Brain pericyte (primary cell): ENCODE data around the gene LDLR.
"Not testable (repeated sequence)": the region's sequence is repeated elsewhere in the genome, so short reads cannot be mapped to it uniquely, and the experiment has no call there.

Source experiments
- DNase-seq: peaks from one replicate; pipeline ENCODE4 v3.0.0-alpha.2; 2012; ENCODE audit warnings: low read depth, low spot score

The LDLR gene

DNA sequence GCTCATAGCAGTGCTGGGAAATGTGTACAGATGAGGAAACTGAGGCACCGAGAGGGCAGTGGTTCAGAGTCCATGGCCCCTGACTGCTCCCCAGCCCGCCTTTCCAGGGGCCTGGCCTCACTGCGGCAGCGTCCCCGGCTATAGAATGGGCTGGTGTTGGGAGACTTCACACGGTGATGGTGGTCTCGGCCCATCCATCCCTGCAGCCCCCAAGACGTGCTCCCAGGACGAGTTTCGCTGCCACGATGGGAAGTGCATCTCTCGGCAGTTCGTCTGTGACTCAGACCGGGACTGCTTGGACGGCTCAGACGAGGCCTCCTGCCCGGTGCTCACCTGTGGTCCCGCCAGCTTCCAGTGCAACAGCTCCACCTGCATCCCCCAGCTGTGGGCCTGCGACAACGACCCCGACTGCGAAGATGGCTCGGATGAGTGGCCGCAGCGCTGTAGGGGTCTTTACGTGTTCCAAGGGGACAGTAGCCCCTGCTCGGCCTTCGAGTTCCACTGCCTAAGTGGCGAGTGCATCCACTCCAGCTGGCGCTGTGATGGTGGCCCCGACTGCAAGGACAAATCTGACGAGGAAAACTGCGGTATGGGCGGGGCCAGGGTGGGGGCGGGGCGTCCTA is 15.9 kb downstream of the LDLR start:
- no peak for DNase-seq

DNA sequence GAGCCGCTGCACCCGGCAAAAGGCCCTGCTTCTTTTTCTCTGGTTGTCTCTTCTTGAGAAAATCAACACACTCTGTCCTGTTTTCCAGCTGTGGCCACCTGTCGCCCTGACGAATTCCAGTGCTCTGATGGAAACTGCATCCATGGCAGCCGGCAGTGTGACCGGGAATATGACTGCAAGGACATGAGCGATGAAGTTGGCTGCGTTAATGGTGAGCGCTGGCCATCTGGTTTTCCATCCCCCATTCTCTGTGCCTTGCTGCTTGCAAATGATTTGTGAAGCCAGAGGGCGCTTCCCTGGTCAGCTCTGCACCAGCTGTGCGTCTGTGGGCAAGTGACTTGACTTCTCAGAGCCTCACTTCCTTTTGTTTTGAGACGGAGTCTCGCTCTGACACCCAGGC is 17.2 kb downstream of the LDLR start:
- no peak for DNase-seq

- DNase-seq = no peak
These were observed 19.5 kb downstream of the LDLR start for GRCh38 chr19:11108746-11109145.

GRCh38 chr19:11111117-11111770 is 22.0 kb downstream of the LDLR start:
- no peak for DNase-seq

DNA sequence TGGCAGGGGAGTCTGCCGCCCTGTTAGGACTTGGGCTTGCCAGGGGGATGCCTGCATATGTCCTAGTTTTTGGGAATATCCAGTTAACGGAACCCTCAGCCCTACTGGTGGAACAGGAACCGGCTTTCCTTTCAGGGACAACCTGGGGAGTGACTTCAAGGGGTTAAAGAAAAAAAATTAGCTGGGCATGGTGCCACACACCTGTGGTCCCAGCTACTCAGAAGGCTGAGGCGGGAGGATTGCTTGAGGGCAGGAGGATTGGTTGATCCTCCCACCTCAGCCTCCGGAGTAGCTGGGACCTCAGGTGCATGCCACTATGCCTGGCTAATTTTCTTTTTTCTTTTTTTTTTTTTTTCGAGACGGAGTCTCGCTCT is 22.5 kb downstream of the LDLR start:
- no peak for DNase-seq

- DNase-seq = no peak
These were observed 24.0 kb downstream of the LDLR start for GRCh38 chr19:11113140-11113708.

DNA sequence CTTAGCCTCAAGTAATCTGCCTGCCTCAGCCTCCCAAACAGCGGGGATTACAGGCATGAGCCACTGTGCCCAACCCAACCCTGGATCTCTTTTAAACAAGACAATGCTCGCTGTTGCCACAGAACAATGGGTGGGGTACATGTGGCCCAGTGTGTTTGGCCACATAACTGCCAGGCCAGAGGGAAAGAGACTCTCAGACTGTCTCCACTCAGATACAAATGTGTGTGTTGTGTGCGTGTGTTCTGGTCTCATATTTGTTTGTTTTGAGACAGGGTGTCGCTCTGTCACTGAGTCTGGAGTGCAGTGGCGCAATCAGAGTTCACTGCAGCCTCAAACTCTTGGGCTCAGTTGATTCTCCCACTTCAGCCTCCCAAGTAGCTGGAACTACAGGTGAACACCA is 25.8 kb downstream of the LDLR start:
- DNase-seq = no peak

DNA sequence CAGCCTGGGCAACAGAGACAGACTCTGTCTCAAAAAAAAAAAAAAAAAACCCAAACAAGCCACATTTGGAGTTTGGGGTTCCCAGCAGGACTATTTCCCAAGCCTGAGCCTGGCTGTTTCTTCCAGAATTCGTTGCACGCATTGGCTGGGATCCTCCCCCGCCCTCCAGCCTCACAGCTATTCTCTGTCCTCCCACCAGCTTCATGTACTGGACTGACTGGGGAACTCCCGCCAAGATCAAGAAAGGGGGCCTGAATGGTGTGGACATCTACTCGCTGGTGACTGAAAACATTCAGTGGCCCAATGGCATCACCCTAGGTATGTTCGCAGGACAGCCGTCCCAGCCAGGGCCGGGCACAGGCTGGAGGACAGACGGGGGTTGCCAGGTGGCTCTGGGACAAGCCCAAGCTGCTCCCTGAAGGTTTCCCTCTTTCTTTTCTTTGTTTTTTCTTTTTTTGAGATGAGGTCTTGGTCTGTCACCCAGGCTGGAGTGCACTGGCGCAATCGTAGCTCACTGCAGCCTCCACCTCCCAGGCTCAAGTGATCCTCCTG is 26.7 kb downstream of the LDLR start:
- DNase-seq = no peak

DNA sequence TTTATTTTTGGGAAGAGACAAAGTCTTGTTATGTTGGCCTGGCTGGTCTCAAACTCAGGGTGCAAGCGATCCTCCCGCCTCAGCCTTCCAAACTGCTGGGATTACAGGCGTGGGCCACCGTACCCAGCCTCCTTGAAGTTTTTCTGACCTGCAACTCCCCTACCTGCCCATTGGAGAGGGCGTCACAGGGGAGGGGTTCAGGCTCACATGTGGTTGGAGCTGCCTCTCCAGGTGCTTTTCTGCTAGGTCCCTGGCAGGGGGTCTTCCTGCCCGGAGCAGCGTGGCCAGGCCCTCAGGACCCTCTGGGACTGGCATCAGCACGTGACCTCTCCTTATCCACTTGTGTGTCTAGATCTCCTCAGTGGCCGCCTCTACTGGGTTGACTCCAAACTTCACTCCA is 27.2 kb downstream of the LDLR start:
- DNase-seq = no peak

- not testable (repeated sequence) for DNase-seq
These were observed 32.7 kb downstream of the LDLR start for GRCh38 chr19:11121963-11122362.

- DNase-seq = no peak
These were observed 33.9 kb downstream of the LDLR start for GRCh38 chr19:11123114-11123513.

DNA sequence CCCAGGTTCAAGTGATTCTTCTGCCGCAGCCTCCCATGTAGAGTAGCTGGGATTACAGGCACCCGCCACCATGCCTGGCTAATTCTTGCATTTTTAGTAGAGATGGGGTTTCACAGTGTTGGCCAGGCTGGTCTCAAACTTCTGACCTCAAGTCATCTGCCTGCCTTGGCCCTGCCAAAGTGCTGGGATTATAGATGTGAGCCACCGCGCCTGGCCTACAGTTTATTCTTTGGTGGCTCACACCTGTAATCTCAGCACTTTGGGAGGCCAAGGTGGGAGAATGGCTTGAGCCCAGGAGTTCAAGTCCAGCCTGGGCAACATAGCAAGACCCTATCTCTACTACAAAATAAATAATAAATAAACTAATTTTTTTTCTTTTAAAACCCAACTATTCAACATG is 34.9 kb downstream of the LDLR start:
- not testable (repeated sequence) for DNase-seq

DNA sequence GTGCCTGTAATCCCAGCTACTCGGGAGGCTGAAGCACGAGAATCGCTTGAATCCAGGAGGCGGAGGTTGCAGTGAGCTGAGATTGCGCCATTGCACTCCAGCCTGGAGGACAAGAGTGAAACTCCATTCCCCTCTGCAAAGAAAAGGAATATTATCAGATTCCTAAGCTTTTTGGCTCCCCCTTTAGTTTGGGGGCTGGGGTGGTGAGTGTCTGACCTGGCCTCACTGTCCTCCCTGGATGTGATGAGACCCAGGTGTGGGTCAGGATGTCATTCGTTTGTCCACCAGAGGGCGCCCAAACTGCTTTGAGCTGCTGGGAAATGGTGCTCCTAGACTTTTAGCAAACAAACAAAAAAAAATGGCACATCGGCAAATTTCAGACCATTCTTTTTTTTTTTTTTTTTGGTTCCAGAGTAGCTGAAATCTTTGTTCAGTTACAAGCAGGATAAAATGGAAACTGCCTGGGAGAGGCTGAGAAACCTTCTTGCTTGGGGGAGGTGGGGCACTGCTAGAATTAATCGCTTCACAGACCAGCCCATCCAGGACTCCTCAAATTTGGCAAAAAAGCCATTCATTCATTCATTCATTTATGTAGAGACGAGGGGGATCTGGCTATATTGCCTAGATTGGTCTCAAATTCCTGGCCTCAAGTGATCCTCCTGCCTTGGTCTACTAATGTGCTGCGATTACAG is 36.9 kb downstream of the LDLR start:
- DNase-seq = no peak

DNA sequence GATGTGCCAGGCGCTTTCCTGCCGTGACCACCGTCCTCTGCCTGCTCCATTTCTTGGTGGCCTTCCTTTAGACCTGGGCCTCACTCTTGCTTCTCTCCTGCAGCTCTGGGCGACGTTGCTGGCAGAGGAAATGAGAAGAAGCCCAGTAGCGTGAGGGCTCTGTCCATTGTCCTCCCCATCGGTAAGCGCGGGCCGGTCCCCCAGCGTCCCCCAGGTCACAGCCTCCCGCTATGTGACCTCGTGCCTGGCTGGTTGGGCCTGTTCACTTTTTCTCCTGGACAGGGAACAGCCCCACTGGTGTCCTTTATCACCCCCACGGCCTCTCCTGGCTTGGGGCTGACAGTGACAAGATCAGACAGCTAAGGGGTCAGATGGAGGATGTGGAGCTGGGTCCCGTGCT is 38.6 kb downstream of the LDLR start:
- DNase-seq = no peak

DNA sequence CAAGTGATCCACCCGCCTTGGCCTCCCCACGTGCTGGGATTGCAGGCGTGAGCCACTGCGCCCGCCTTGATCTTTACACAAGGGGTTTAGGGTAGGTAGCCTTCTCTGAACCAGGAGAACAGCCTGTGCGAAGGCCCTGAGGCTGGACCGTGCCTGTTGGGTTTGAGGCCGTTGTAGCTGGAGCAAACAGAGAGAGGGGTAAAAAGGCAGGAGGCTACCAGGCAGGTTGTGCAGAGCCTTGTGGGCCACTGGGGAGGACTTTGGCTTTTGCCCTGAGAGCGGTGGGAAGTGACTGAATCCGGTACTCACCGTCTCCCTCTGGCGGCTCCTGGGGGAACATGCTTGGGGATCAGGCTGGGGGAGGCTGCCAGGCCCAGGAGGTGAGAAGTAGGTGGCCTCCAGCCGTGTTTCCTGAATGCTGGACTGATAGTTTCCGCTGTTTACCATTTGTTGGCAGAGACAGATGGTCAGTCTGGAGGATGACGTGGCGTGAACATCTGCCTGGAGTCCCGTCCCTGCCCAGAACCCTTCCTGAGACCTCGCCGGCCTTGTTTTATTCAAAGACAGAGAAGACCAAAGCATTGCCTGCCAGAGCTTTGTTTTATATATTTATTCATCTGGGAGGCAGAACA is 41.7 kb downstream of the LDLR start:
- DNase-seq = no peak

- no peak for DNase-seq
These were observed 42.2 kb downstream of the LDLR start for GRCh38 chr19:11131471-11131870.

DNA sequence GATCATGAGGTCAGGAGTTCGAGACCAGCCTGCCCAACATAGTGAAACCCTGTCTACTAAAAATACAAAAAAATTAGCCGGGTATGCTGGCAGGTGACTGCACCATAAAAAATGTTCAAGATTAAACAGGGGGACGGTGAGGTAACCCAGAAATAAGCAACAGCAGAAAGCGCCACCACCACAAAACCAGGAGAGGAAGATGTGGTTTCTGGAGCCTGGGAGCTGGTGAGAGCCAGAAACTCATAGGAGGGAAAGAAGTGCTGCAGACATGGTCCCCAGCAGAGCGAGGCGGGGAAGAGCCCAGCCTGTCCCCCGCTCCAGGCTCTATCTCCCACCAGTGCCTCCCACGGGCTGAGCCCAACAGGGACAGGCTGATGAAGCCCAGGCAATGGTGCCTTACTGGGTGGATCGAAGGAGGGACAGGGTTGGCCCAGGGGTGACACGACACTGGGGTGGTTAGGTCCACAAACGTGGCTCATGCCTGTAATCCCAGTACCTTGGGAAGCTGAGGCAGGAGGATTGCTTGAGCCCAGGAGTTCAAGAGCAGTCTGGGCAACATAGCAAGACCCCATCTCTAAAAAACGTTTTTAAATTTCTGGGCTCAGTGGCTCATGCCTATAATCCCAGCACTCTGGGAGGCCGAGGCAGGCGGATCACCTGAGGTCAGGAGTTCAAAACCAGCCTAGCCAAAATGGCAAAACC is 47.3 kb downstream of the LDLR start:
- no peak for DNase-seq

- DNase-seq = peak; percentile 50
These were observed 48.5 kb downstream of the LDLR start for GRCh38 chr19:11137542-11138384.

- peak; percentile 49 for DNase-seq
These were observed 49.5 kb downstream of the LDLR start for GRCh38 chr19:11138601-11139300.

DNA sequence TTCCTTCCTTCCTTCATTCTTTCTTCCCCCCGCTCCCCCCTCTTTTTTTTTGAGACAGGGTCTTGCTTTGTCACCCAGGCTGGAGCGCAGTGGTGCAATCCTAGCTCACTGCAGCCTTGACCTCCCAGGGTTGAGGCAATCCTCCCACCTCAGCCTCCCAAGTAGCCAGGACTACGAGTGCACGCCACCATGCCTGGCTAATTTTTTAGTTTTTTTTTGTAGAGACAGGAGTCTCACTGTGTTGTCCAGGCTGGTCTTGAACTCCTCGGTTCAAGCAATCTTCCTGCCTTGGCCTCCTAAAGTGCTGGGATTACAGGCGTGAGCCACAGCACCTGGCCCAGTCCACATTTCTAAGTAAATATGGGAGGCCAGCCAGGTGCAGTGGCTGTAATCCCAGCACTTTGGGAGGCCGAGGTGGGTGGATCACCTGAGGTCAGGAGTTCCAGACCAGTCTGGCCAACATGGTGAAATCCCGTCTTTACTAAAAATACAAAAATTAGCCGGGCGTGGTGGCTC is 50.8 kb downstream of the LDLR start:
- DNase-seq = not testable (repeated sequence)
